Left kidney (tissue), 2 donors: ENCODE data around the gene ADAM12. TPM values are rescaled to one million over a fixed set of nuclear protein-coding genes. Genes with fewer than 3 reads are reported as not detected.

ENCODE experiments used
- DNase-seq: peaks from one replicate; pipeline ENCODE4 v3.0.0-alpha.2; 2013
- polyA plus RNA-seq: library from polyadenylated mRNA; unstranded; fragments of 120-200 nt; gene quantifications from one replicate; pipeline ENCODE4 v1.2.1, GENCODE V29; 2013; ENCODE audit not compliant: insufficient read length

Gene ADAM12
- polyA plus RNA-seq, 1 donor, result 26.4 TPM

DNA sequence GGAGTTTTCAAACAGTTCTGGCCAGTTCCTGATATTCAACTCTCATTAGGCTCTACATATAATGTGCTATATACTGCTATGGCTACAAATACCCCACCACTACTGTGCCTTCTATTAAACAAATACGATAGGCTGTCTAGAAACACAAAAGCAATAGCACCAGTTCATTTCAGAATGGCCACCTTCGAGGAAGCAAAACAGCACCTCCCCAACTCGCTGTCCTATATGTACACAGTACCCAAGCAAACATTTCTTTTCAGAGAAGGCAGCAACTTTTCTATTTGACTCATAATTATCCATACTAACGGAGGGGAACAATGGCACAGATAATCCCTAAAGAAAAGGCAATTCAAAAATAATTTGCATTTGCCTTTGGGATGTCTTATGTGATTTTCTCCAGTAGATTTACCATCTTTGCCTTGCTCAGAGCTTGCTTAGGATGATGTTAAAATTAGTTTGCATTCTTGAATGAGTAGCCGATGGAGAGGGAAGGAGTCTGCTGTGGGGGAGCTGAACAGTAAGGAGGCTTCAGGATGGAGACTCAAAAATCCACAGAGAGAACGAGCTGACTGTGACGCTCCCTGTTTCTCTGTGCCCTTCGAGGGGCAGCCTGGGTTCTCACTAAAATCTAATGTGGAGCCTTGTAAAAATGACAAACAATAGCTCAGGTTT is 273.3 kb downstream of the ADAM12 start:
- no peak for DNase-seq

DNA sequence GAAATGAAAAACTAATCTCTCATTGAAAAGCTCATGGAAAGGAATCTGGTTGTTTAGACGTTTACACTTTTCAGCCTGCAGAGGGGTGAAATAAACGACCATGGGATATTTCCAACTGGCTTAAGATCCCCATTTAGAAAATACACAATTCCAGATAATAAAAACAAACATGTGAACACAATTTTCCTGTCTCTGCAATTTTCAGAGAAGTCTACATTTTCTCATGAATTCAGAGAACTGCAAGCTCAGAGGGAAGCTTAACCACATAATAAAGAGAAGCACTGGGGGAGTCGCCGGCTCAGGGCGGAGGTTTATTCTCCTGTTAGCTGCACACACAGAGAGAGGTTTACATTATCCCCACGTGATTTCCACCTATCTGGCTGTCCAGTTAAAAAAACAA is 276.8 kb downstream of the ADAM12 start:
- DNase-seq, result no peak

DNA sequence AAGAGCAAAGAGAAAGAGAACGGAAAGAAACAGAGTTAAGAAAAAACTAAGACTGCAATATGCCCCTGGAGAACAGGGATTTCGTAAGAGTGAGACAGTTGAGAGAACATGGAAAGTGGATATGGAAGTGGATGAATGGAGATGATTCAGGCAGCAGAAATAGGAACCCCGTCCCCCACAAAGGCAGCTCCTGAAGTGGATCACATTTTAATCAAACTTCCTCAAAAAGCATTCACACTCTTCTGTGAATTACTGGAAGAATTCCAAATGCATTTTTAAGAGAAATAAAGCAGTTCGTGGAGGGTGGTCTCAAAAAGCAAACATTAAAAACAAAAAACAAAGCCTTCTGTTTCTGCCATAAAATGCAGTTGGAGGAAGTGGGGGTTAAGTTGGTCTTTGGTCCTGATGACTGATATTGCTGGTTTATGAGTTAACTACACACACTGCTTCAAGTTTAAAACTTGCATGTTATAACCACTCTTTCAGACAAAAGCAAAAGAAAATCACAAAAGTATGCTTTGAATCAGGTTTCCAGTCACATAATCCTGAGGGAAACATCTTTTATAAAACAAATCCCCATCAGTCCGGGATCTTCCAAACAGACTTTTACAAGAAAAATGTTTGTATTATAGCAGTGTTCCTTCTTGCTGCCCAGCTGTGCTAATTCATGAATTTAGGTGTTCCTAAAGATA is 277.6 kb downstream of the ADAM12 start:
- DNase-seq, result no peak

DNA sequence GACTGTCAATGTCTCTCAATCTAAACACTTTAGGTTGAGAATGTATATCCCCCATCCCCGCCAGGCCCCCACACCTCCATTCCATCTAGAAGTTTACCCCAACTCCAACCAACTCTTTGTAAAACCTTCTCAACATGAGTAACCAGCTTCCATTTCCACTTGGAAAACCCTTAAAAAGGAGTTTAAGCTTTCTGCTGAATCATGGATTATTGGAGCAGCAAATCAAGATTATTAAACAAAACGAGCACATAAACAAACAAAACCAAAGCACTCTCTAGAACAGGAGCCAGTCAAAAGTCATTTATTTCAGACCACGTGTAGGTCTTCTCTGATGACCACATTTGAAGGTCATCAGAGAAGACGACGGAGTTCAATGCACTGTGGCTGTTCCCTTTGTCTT is 278.4 kb downstream of the ADAM12 start:
- DNase-seq, result no peak

- DNase-seq, result no peak
Measured at GRCh38 chr10:126108693-126109092, 279.6 kb downstream of the ADAM12 start.

GRCh38 chr10:126104767-126105166 is 283.5 kb downstream of the ADAM12 start:
- no peak for DNase-seq

GRCh38 chr10:126102636-126103035 is 285.6 kb downstream of the ADAM12 start:
- no peak for DNase-seq

- DNase-seq, result no peak
Measured at GRCh38 chr10:126101736-126102135, 286.5 kb downstream of the ADAM12 start.

GRCh38 chr10:126101325-126101724 is 287.0 kb downstream of the ADAM12 start:
- no peak for DNase-seq

- no peak for DNase-seq
Measured at GRCh38 chr10:126099366-126099765, 288.9 kb downstream of the ADAM12 start.

- DNase-seq, result no peak
Measured at GRCh38 chr10:126098226-126098581, 290.1 kb downstream of the ADAM12 start.

GRCh38 chr10:126097558-126098225 is 290.6 kb downstream of the ADAM12 start:
- DNase-seq, result no peak

DNA sequence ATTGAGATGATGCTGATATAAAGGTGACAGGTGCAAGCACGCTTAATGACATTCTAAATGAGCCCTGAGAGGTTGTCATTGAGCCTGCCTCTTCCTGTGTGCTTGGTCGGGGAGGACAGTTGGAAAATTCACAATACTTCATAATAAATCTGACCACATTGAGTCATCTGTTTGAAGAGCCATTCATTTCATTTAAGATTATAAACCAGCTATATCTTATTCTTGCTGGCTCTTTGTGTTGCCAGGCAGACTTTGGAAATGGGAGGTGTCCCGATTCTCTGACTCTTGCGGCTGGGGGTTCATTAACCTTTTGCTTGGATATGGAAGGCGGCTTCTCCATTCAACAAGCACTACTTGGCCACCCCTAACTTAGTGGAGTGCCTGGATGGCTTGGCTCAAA is 293.7 kb downstream of the ADAM12 start:
- DNase-seq, result no peak

DNA sequence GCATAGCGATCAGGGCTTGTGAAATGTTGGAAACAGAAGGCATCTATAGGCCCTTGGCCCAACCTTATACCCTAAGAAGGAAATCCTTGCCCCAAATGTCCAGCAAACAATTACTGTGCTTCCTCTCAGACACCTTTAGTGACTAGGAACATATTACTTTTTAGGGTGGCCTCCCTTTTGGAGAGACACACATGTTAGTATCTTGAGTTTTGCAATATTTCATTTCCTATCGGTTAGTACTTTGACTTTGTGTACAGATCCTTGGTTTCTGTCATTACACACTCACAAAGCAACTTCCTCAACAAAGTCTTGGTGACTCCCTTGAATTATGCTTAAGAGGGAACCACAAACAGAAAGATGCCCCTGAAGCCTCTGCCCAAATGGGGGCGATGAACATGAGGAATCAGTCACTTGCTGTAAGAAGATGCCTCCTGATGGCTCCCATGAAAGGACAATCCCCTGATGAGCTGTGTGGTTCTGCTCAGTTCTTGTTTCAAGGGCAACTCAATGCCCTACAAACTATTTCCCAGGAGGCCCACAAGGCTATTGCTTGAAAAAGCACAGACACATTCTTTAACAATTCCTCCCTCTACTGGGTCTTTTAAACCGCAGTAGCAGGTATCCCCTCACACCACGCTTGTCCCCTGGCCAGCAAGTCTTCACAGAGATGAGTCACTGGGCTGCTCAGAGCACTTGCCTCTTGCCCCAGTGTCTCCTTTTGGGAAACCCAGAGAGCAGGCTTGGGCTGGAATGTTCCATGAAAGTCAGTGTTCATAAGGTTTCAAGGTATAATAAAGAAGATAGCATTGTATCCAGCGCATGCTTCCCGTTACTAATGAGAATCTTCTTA is 295.7 kb downstream of the ADAM12 start:
- no peak for DNase-seq

GRCh38 chr10:126090911-126091728 is 297.2 kb downstream of the ADAM12 start:
- no peak for DNase-seq

DNA sequence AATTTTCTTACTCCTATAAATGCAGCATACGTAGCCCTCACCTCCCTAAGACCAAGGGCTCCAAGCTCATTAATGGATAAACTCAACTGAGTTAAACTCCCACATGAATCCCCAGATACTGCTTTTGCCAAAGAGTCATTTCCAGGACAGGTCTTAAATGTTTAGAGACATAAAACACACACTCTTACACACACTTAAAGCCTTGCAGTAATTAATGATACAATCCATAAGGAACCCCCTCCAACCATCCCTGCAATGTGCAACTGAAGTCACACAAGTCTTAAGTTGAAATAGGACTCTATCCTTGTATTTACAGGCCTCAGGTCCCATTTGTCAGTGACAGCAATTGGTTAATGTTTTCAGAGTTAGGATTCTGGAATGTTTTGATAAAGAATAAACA is 297.8 kb downstream of the ADAM12 start:
- DNase-seq, result no peak

DNA sequence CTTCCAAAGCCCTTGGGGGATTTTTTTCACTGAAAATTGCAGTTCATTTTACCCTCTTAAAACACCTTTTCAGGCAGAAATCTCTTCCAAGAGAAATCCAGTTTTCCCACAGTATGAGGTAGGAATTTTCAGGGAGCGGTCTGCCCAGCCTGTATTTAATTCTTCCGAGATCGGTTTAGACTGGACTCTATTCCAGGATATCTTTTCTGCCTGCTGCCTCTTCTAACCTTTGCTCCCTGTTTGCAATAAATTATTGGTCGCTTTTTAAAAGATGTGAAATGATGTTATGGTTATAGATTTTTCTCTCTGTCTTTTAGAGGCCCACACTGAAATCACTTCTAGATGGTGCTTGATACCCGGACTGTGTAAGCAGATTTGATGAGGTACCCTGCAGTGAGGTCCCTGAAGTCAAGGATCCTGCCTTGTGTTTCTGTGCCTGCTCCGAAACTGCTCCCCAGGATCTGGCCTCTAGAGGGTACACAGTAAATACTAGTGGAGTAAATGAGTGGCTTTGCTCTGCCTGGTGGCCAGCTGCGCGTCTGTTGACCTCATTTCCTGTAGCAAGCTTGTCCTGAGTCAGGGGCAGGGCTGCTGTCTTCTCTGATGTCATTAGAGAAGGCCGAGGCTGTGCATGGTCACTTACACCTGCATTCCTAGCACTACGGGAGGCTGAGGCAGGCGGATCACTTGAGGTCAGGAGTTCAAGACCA is 300.3 kb downstream of the ADAM12 start:
- DNase-seq, result no peak

GRCh38 chr10:126087153-126087680 is 301.1 kb downstream of the ADAM12 start:
- DNase-seq, result no peak

DNA sequence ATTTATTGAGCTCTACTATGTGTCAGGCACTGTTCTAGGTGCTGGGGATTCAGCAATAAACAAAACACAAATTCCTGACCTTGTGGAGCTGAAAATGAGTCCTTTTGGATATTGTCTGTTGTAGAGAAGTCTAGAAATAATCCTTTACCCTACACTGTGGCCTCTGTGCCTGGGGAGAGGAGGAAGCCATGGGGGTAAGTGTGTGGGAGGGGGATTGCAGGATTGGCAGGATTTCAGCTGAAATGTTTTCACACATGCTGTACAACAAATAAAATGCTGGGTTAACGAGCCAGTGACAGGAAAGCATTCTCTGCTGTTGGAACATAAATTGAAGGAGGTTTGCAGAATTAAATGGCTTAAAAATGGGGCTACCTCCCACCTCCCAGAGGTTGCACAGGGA is 302.5 kb downstream of the ADAM12 start:
- no peak for DNase-seq

GRCh38 chr10:126084369-126084768 is 303.9 kb downstream of the ADAM12 start:
- no peak for DNase-seq

DNA sequence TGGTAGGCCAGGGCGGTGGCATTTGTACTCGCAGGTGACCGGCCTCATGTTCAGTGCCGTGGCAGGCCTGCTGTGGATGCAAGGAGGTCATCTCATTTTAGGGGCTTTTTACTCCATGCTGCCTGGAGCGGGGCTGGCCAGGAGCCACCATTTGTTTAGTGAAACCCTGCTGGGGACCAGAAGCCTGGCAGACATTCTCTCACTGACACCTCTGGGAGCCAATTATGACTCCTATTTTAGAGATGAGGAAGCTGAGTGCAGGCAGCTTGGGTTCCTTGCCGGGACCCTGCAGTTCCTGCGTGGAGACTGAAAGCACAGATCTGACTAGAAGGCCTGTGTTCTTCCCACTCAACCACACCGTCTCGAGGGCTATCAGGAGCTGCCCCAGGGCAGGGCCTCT is 305.3 kb downstream of the ADAM12 start:
- DNase-seq, result no peak
